GM12874 (cell line): ENCODE measurements around the gene ETAA1.

Experiments
- CTCF ChIP-seq: IDR thresholded peaks from 2 replicates; pipeline ENCODE4 v1.5.1; 2011; ENCODE audit warnings: low read depth, mild to moderate bottlenecking, control low read depth, low read length, moderate library complexity; ENCODE audit not compliant: insufficient read depth

The ETAA1 gene

DNA sequence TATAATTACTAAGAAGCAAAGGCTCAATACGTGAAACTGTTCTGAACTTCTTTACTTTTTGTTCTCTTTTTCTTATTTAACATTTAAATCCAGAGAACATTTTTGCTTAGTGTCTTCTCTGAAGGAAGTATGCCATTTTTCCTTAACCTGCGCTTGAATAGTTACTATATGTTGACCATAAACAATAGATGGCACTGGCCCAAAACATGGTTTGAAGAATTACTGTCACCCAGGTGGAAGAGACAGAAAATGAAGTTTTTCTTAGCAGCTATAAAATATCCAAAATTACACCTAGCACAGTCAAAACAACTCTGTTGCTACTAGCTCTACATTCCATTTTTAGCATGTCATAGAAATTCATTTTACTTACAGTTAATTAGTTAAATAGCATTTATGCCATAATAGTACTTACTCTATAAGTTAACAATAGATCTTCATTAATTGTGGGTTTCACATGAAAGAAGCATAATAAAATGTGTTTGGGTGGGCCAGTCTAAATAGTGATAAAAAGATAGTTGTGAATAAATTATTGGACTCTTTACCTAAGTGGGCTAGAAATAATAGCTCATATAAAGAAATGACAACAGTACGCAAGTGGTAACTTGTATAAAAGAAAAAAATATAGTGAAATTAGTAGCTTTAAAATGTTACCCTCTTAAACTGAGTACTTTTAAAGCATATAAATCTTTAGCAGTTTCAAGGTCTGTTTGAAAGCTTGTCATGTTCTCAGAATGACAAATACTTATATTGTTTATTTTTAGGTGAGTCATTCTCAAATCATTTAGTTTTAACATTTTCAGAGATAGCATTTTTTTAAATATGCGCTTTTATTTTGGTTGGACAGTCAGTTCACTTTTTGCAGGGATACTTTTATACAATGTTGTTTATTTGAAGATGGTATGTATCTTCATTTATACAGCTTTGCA lies 3.7 kb downstream of the ETAA1 start:
- TF ChIP-seq CTCF: no peak

DNA sequence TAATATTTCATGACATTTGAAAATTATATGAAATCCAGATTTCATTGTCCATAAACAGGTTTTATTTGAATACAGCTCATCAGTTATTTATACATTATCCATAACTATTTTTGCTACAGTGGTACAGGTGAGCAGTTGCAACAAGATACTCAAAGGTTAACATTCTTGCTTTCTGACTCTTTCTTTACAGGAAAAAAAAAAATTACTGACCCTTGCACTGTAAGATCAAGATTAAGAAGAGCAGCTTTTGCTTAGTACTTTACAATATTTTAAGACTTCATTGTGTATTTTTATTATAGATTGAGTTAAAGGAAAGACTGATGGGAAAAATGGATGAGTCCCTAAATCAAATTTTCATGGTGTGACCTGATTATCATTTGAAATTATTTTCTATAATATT lies 11.2 kb downstream of the ETAA1 start:
- no peak for TF ChIP-seq CTCF

GRCh38 chr2:67412424-67412823 lies 15.3 kb downstream of the ETAA1 start:
- no peak for TF ChIP-seq CTCF

DNA sequence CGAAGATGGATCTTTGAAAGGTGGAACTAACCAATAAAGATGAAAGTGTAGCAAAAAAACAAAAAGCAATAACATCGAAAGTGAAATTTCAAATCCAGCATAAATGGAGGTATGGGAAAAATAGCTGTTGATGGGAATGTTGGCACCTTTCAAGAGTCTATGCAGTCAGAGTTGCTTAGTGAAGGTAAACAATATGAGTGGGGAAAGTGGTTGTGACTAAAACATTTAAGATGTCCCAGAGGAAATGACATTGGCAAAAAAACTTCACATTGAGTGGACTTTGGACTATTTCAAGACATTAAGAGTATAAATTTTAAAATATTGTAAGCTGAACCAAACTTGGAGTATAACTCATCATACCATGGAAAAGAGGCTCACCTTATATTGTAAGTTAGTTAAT lies 17.7 kb downstream of the ETAA1 start:
- no peak for TF ChIP-seq CTCF

DNA sequence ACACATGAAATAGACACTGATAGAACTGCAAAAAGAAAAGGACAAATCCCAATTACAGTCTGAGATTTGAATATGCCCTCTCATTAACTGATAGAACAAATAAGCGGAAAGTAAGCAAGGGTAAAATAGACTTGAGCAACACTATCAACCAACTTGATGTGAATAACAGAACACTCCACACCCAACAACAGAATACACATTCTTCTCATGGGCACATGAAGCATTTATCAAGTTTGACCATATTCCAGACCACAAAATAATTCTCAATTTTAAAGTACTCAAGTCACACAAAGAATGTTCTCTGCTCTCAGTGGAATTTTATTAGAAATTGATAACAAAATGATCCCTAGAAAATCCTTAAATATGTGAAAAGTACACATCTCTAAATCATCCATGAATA lies 19.0 kb downstream of the ETAA1 start:
- no peak for TF ChIP-seq CTCF

DNA sequence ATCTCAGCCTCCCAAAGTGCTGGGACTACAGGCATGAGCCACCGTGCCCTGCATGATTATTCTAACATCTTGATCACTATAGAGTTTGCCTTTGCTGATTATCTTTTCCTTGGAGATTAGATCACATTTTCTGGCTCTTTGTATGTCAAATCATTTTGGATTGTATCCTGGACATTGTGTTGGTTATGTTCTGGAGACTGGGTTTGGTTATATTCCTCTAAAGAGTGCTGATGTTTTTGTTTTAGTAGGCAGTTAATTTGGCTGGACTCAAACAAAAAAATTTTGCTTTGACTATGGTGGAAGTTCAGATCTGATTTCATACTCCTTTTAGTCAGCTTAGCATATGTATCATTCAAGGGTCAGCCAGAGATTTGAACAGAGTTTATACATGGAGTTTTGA lies 26.4 kb downstream of the ETAA1 start:
- TF ChIP-seq CTCF: no peak

GRCh38 chr2:67436221-67436620 lies 39.1 kb downstream of the ETAA1 start:
- no peak for TF ChIP-seq CTCF
